Measurements from ENCODE around the gene RNASEH2A. TPM values are rescaled to one million over a fixed set of nuclear protein-coding genes. Genes with fewer than 3 reads are reported as not detected.
A peak's percentile ranks its signal among the peaks of the same experiment; 100 is the strongest.
"Not testable (repeated sequence)": the region's sequence is repeated elsewhere in the genome, so short reads cannot be mapped to it uniquely, and the experiment has no call there.

Gene RNASEH2A
- total RNA-seq, 1 experiment from 2014 or later: 68.8 TPM

GRCh38 chr19:12802267-12803106 lies 3.9 kb upstream of the RNASEH2A start:
- no peak for DNase-seq (ENCODE audit: low read depth in 1 of 2, low spot score in 2 of 2)

GRCh38 chr19:12804051-12804450 lies 2.3 kb upstream of the RNASEH2A start:
- H3K4me1 ChIP-seq (replicated peaks): peaks cover 19% of the 10 kb centered on the region
- no peak for DNase-seq (ENCODE audit: low read depth in 1 of 2, low spot score in 2 of 2)
- no peaks in the 10 kb centered on the region for H3K9me3 ChIP-seq (replicated peaks)
- peaks cover 17% of the 10 kb centered on the region for H3K36me3 ChIP-seq
- no peak overlapping the region for H3K4me3 ChIP-seq
- no peak overlapping the region for H3K27ac ChIP-seq
- peaks cover 31% of the 10 kb centered on the region for H3K27me3 ChIP-seq (replicated peaks)

More at GRCh38 chr19:12802267-12803106, 3.9 kb upstream of the RNASEH2A start:
- Histone ChIP-seq H3K27ac (no peak overlapping the region), H3K4me1 (replicated peaks) (peaks cover 19% of the 10 kb centered on the region), H3K9me3 (replicated peaks) (no peaks in the 10 kb centered on the region), H3K4me3 (no peak overlapping the region), H3K27me3 (replicated peaks) (peaks cover 31% of the 10 kb centered on the region), H3K36me3 (peaks cover 3% of the 10 kb centered on the region)

- no peak overlapping the region for H3K27ac ChIP-seq
- peaks cover 21% of the 10 kb centered on the region for H3K36me3 ChIP-seq
Observed at GRCh38 chr19:12815088-12815487, 8.7 kb downstream of the RNASEH2A start.

GRCh38 chr19:12817188-12817587 lies 10.8 kb downstream of the RNASEH2A start:
- peaks cover 12% of the 10 kb centered on the region for H3K36me3 ChIP-seq
- not testable (repeated sequence) for H3K4me3 ChIP-seq; H3K27me3 ChIP-seq (replicated peaks); H3K9me3 ChIP-seq (replicated peaks); DNase-seq (ENCODE audit: low read depth in 1 of 2, low spot score in 2 of 2); H3K4me1 ChIP-seq (replicated peaks); H3K27ac ChIP-seq

More at GRCh38 chr19:12815088-12815487, 8.7 kb downstream of the RNASEH2A start:
- DNase-seq (ENCODE audit: low read depth in 1 of 2, low spot score in 2 of 2): no peak
- Histone ChIP-seq H3K4me1 (replicated peaks) (no peaks in the 10 kb centered on the region), H3K9me3 (replicated peaks) (no peaks in the 10 kb centered on the region), H3K4me3 (no peak overlapping the region), H3K27me3 (replicated peaks) (no peaks in the 10 kb centered on the region)

GRCh38 chr19:12817810-12818209 lies 11.4 kb downstream of the RNASEH2A start:
- DNase-seq (ENCODE audit: low read depth in 1 of 2, low spot score in 2 of 2); H3K27me3 ChIP-seq (replicated peaks); H3K27ac ChIP-seq; H3K4me3 ChIP-seq; H3K4me1 ChIP-seq (replicated peaks); H3K36me3 ChIP-seq; H3K9me3 ChIP-seq (replicated peaks): not testable (repeated sequence)

GRCh38 chr19:12821761-12822160 lies 15.4 kb downstream of the RNASEH2A start:
- no peak for DNase-seq (ENCODE audit: low read depth in 1 of 2, low spot score in 2 of 2)

GRCh38 chr19:12825254-12826131 lies 19.1 kb downstream of the RNASEH2A start:
- no peak overlapping the region for H3K27ac ChIP-seq
- peak in 1 of 2 experiments; percentile 26 for DNase-seq (ENCODE audit: low read depth in 1 of 2, low spot score in 2 of 2)
- no peak overlapping the region for H3K4me3 ChIP-seq
- H3K27me3 ChIP-seq (replicated peaks): peaks cover 2% of the 10 kb centered on the region; the same call in 1 of the 2 replicates
- H3K36me3 ChIP-seq: no peaks in the 10 kb centered on the region
- H3K9me3 ChIP-seq (replicated peaks): no peaks in the 10 kb centered on the region; the same call in 1 of the 2 replicates
- peaks cover 3% of the 10 kb centered on the region; the same call in 1 of the 2 replicates for H3K4me1 ChIP-seq (replicated peaks)

More at GRCh38 chr19:12821761-12822160, 15.4 kb downstream of the RNASEH2A start:
- Histone ChIP-seq H3K27me3 (replicated peaks) (peaks cover 2% of the 10 kb centered on the region; the same call in 1 of the 2 replicates), H3K27ac (no peak overlapping the region), H3K4me3 (no peak overlapping the region), H3K4me1 (replicated peaks) (peaks cover 3% of the 10 kb centered on the region; the same call in 1 of the 2 replicates), H3K36me3 (no peaks in the 10 kb centered on the region), H3K9me3 (replicated peaks) (no peaks in the 10 kb centered on the region; the same call in 1 of the 2 replicates)

- Histone ChIP-seq H3K4me3 (no peak overlapping the region), H3K4me1 (replicated peaks) (peaks cover 6% of the 10 kb centered on the region; the same call in 1 of the 2 replicates), H3K27ac (no peak overlapping the region), H3K9me3 (replicated peaks) (peaks cover 3% of the 10 kb centered on the region; the same call in 1 of the 2 replicates), H3K27me3 (replicated peaks) (peaks cover 23% of the 10 kb centered on the region), H3K36me3 (no peaks in the 10 kb centered on the region)
- no peak for DNase-seq (ENCODE audit: low read depth in 1 of 2, low spot score in 2 of 2)
Observed at GRCh38 chr19:12828494-12828893, 22.1 kb downstream of the RNASEH2A start.

GRCh38 chr19:12833418-12833737 lies 27.0 kb downstream of the RNASEH2A start:
- H3K27ac ChIP-seq: no peak overlapping the region
- no peak for DNase-seq (ENCODE audit: low read depth in 1 of 2, low spot score in 2 of 2)
- peaks cover 66% of the 10 kb centered on the region for H3K27me3 ChIP-seq (replicated peaks)
- H3K36me3 ChIP-seq: no peaks in the 10 kb centered on the region
- 0 out of 2 replicates have a peak, but pooled peaks cover 3% of the 10 kb centered on the region for H3K9me3 ChIP-seq (replicated peaks)
- no peak overlapping the region for H3K4me3 ChIP-seq
- peaks cover 19% of the 10 kb centered on the region for H3K4me1 ChIP-seq (replicated peaks)

GRCh38 chr19:12833738-12834565 lies 27.6 kb downstream of the RNASEH2A start:
- Histone ChIP-seq H3K36me3 (no peaks in the 10 kb centered on the region), H3K27me3 (replicated peaks) (peaks cover 72% of the 10 kb centered on the region), H3K4me1 (replicated peaks) (peaks cover 24% of the 10 kb centered on the region), H3K4me3 (peak overlapping the region; percentile 37), H3K9me3 (replicated peaks) (0 out of 2 replicates have a peak, but pooled peaks cover 3% of the 10 kb centered on the region), H3K27ac (no peak overlapping the region)
- DNase-seq (ENCODE audit: low read depth in 1 of 2, low spot score in 2 of 2): no peak

GRCh38 chr19:12834566-12834943 lies 28.2 kb downstream of the RNASEH2A start, which contains the start of gene RTBDN:
RTBDN (minus strand) TSS chr19:12834579; CDS start chr19:12829979, 4,600 bp downstream.
- no peak for DNase-seq (ENCODE audit: low read depth in 1 of 2, low spot score in 2 of 2)
- Histone ChIP-seq H3K27ac (no peak within 1 kb of the TSS), H3K4me3 (peak within 1 kb of the TSS; percentile 37), H3K36me3 (no peaks in the 10 kb centered on the region), H3K4me1 (replicated peaks) (peaks cover 24% of the 10 kb centered on the region), H3K9me3 (replicated peaks) (0 out of 2 replicates have a peak, but pooled peaks cover 3% of the 10 kb centered on the region), H3K27me3 (replicated peaks) (peaks cover 78% of the 10 kb centered on the region)

- H3K4me3 ChIP-seq: no peak overlapping the region
- no peak for DNase-seq (ENCODE audit: low read depth in 1 of 2, low spot score in 2 of 2)
- peaks cover 24% of the 10 kb centered on the region for H3K4me1 ChIP-seq (replicated peaks)
- H3K9me3 ChIP-seq (replicated peaks): 0 out of 2 replicates have a peak, but pooled peaks cover 3% of the 10 kb centered on the region
- peaks cover 84% of the 10 kb centered on the region for H3K27me3 ChIP-seq (replicated peaks)
- H3K36me3 ChIP-seq: no peaks in the 10 kb centered on the region
- H3K27ac ChIP-seq: no peak overlapping the region
Observed at GRCh38 chr19:12834976-12835757, 28.8 kb downstream of the RNASEH2A start.

Measured in SJSA1 (cell line).